ENCODE data around the gene CETN2.
"Not testable (repeated sequence)": the region's sequence is repeated elsewhere in the genome, so short reads cannot be mapped to it uniquely, and the experiment has no call there.

Gene CETN2

DNA sequence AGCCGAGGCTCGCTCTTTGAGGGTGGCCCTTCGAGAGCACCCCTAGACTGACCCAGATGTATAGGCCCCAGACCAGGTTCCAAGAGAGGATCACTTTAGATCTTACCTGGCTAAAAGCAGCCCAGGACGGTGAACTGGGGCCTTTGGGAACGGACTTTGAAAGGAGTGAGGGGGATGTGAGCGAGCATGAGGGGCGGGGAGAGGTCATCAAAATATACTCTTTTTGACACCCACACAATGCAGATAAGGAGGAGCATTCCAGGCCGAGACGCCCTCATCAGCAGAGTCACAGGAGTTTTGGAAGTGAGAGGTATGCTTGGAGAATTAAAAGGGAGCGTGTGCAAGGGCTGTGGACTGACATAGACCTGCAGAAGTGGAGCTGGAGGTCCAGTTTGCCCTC is 834 bp upstream of the CETN2 start:
- no peak for DNase-seq

DNA sequence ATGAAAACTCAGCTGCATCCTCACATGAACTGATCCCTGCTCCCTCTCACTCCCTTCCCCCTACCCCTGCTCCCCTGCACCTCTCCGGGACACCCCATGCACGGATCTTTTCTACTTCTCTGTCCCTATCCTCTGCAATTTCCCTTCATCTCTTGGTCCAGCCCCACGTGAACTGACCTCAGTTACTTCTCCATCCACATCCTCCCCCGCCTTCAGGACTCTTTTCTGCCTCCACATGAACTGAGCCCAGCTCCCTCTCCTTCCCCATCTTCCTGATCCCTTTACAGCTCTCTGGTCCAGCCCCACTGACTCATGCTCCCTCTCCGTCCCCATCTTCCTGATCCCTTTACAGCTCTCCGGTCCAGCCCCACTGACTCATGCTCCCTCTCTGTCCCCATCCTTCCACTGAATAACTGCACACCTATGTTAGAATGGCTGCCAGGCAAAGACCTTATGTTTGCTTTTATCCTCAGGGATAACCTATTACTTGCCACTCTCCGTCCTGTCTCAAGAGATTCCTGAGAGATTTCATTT is 5.6 kb downstream of the CETN2 start:
- no peak for DNase-seq

DNA sequence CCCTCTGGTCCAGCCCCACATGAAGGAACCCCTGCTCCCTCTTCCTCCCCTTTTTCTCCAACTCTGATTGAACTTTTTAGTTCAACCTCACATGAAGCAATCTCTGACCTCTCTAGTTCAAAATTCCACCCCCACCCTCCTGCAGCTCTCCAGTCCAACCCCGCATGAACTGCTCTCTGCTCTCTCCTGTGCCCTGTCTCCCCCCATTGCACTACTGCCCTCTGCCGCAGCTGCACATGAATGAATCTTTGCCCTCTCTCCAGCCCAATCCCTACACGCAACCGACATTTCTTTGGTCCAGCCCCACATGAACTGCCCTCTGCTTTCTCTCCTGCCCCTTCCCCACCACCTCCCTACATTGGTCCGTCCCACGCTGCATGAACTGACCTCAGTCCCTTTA is 6.9 kb downstream of the CETN2 start:
- DNase-seq: no peak

DNA sequence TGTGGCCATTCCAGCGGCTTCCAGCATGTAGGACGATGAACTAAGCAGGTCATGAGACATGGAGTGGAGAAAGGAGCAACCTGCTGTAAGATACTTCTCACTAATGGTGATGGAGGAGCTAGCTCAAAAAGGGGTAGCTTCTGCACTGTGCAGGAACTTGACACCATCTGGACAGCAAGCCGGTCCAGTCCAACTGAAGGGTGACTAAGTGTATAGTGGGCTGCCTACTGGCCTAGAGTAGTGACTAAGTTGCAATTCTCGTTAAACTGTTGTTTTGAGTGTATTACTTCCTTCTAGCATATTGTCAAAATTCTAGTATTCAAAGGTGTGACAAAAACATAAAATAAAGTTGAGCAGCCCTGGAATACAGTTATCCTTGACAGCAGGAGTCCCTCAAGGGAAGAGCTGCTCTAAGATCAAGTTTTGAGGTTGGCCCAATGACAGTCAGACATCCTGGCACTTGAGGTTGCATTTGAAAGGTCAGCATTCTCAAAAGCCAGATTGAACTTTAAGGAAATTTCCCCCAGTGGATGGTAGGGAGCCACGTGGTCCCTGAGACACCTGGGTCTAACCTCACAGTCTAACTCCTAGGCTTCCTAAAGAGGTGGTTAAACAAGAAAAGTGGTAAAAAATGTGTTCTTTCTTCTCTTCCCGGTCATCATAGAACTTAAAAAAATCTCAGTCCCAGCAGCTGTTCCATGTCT is 8.0 kb downstream of the CETN2 start:
- no peak for DNase-seq

GRCh38 chrX:152821145-152821765 is 9.3 kb downstream of the CETN2 start:
- no peak for DNase-seq

DNA sequence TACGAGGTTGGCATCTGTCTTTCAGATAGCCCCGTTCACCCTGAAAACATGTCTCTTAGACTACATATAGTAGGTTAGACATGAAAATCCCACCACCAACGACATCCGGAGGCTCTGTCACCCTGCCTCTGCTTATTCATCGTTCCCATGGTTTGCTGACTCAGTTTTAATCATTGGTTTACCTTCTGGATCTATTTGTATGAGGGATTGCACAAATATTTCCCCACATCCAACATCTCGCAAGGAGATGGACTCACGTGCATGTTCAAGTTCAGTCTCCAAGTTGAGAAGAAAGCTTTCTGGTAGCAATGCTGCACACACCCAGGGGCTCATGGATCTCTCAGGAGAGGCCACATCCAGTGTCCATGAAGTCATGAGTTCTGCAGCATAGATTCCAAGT is 10.8 kb downstream of the CETN2 start:
- DNase-seq: no peak

DNA sequence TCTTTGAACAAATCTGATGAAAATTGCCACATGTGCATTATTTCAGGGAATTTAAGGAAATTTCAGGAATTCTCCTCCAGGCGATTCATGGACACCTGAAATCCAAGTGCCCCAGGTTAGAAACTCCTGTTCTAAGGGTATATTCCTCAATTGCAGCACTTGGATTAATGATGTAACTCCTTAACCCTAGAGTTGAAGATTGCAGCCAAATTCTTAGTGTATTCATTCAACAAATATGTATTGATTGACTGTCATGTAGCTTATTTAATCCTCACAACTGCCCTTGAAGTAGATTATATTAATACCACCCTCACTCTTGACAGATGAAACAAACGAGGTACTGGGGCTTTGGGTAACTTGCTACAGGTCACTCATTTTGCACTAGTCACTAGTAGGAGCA is 11.3 kb downstream of the CETN2 start:
- no peak for DNase-seq

- no peak for DNase-seq
Measured at GRCh38 chrX:152818356-152818755, 12.2 kb downstream of the CETN2 start.

- DNase-seq: no peak
Measured at GRCh38 chrX:152817078-152817764, 13.3 kb downstream of the CETN2 start.

DNA sequence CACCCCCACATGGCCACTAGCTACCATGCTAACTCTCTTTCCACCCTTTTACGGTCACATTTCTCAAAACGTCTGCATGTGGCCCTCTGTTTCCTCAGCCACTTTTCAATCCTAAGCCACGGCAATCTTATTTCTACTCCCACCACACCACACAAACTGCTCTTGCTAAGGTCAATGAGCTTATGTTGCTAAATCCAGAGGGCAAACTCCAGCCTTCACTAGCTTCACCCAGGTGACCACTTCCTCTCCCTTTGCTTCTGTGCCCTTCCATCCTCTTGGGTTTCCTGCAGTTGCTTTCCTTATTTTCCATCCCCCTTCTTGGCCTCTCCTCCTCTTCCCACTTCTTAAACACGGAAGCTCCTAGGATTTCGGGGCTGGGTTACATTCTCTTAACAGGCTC is 16.5 kb downstream of the CETN2 start:
- DNase-seq: no peak

GRCh38 chrX:152813206-152813605 is 17.4 kb downstream of the CETN2 start:
- DNase-seq: no peak

DNA sequence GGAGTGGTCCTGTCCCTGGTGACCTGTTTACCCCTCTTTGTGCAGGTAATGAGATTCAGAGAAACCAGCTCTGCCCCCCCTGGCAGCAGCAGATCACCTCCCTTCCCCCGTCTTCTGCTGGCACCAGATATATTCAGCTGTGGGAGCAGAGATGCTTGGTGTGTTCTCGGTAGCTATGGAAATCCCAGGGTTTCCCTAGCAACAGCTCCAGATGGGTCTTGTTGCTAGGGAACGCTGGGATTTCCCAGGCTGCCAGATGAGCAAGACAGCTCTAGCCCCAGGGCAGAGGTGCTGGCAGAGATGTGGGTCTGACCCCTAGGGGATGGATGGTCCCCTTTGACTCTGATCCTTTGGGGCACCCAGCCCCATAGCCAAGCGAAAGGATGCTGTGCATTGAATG is 20.2 kb downstream of the CETN2 start:
- DNase-seq: no peak

- DNase-seq: no peak
Measured at GRCh38 chrX:152806035-152806434, 24.5 kb downstream of the CETN2 start.

GRCh38 chrX:152798945-152799344 is 31.6 kb downstream of the CETN2 start:
- no peak for DNase-seq

- not testable (repeated sequence) for DNase-seq
Measured at GRCh38 chrX:152787062-152787461, 43.5 kb downstream of the CETN2 start.
